CD4-positive, alpha-beta T cell treated with Interleukin-17A for 1 hour (primary cell): ENCODE results near the gene GDF15.

Experiments
- DNase-seq: peaks from one replicate; pipeline ENCODE4 v3.0.0-alpha.2; 2020

GDF15 gene

GRCh38 chr19:18419699-18420460, 33.9 kb downstream of the GDF15 start:
- peak; percentile 63 for DNase-seq

DNA sequence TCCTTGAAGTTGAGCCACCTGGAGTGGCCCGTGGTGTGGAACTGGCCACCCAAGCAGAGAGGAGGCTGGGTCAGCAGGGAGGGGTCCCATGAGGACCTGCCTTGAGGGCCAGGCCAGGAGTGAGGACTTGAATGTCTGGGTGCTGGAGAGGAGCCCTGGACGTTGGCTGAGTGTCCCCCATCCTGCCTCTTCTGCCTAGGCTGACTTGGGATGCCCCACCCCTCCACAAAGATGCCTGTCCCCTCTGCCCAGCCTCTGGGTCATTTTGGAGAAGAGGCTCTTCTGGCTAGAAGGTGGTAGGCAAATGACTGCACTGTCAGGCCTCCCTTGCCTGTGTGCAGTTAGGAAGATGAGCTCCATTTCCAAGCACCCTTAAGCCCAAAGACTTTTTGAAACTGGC, 35.0 kb downstream of the GDF15 start:
- no peak for DNase-seq

GRCh38 chr19:18421371-18421959, 35.5 kb downstream of the GDF15 start:
- DNase-seq: no peak

GRCh38 chr19:18422530-18423191, 36.7 kb downstream of the GDF15 start:
- DNase-seq: peak; percentile 64

DNA sequence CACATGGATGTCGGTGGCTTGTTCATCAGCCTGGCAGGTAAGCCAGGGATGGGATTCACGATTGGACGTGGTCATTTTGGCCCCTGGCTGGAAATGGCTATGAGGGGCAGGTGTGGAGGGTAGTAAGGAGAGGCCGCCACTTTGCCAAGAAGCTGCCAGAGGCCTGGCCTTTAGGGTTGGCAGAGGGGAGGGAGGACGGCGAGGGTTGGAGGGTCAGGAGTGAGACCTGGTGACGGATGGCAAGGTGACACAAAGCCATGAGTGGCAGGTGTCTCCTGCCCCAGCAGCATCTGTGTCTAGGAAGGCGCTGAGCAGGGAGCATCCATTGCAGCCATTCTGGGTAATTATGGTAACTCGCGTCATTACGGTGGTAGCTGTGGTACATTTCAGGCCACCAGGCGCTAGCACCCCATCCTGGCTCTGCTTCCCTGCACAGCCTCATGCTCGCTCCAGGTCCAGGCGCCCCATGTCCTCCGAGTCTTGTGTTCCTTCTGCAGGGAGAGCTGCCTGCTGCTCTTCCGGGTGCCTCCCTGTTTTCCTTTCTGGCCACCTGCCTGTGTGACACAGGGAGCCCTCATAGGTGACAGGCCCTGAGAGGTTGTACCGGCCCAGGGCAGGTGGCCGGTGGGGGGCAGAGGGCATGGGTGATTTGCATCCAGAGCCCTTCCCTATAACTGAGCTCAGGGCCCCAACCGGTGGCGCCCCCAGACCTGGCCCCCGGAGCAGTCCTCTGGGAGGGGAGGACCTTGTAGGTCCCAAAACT, 37.5 kb downstream of the GDF15 start:
- no peak for DNase-seq

DNA sequence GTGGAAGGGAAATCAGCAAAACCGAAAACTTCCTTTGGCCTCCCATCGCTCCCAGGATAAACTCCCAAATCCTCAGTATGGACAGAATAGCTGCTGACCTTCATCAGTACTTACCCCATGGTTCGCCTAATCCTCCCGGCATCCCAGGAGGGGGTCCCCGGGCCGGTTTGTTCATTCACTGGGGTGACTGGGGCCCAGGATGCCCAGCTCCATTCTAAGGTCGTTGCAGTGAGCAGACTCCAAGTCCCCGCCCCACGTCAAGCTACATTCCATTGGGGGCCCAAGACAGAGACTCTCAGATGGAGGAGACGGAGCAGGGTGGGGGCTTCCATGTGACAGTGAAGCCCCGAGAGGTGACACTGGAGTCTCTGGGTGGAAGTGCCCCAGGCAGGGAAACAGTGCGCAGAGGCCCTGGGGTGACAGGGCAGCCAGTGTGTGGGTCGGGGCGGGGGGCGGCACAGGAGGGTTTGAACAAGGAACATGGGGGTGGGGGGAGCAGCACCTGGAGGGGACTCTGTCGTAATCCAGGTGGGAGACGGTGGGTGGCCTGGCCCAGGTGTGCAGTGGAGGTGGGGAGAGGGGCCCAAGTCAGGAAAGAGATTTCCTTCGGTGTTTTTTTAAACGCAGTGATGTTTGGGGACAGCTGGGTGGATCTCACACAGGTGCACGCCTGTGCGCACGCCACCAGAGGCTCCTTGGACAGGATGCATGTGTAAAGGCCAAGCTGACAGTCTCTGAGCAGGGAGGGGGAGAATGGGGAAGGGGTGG, 38.3 kb downstream of the GDF15 start:
- no peak for DNase-seq

DNA sequence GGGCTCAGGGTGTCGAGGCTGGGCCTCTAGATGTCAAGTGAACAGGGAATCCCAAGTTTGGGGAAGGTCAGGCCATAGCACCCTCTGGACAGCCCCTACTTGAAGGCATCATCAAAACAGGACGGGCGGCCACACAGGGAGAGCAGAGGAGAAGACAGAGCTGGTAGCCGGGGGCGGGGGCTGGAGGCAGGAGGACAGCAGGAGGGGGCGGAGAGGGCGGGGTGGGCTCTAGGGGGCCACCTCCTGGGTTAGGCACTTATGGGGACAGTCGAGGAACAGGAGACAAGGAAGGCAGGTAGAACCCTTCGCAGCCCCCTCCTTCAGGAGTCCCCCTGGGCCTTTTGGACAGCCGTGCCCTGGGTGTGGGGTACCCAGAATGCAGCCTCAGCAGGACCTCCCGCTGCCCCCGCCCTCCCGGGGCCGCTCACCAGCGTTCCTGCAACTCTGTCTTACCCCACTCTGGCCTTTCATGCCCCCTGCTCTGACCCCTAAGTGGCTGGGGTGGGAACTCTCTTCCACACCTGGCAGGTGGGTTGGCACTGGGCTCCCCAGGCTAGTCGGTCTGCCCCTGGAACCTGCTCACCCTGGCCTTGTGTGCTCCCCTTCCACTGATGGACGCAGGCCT, 39.0 kb downstream of the GDF15 start:
- DNase-seq: no peak

GRCh38 chr19:18425515-18426415, 39.8 kb downstream of the GDF15 start:
- DNase-seq: no peak

GRCh38 chr19:18426416-18426767, 40.4 kb downstream of the GDF15 start:
- no peak for DNase-seq

- DNase-seq: no peak
Measured at GRCh38 chr19:18427080-18427742, 41.3 kb downstream of the GDF15 start.

- DNase-seq: no peak
Measured at GRCh38 chr19:18427743-18428113, 41.8 kb downstream of the GDF15 start.

DNA sequence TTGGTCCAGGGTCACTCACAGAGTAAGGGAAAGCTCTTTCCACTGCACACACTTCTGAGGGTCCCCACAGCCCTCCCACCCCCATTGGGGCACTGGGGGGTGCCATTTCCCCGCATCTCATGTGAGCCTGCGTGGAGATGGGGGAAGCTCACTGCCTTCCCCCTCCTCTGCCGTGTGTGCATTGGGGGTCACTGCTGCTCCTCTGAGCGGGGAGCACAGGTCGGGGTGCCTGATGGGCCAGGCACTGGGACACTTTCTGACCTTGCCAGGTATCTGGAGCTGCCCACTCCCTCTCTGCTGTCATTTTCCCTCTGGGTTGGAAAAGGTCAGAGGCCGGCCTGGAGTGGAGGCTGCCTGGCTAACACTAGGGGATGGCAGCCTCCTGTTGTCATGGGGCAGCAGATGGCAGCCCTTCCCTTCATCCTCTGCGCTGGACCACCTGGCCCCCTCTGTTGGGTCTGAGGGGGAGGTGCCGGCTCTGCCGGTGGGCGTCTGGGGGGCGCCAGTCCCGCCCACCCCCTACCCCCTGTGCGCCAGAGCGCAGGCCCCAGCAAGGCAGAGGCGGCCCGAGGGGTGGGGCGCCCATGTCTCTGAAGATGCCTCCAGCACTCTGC, 42.3 kb downstream of the GDF15 start:
- no peak for DNase-seq

- DNase-seq: peak; percentile 92
Measured at GRCh38 chr19:18428787-18429674, 43.1 kb downstream of the GDF15 start.

GRCh38 chr19:18429717-18430416, 43.9 kb downstream of the GDF15 start:
- peak; percentile 52 for DNase-seq

GRCh38 chr19:18430417-18431144, 44.6 kb downstream of the GDF15 start:
- DNase-seq: no peak

DNA sequence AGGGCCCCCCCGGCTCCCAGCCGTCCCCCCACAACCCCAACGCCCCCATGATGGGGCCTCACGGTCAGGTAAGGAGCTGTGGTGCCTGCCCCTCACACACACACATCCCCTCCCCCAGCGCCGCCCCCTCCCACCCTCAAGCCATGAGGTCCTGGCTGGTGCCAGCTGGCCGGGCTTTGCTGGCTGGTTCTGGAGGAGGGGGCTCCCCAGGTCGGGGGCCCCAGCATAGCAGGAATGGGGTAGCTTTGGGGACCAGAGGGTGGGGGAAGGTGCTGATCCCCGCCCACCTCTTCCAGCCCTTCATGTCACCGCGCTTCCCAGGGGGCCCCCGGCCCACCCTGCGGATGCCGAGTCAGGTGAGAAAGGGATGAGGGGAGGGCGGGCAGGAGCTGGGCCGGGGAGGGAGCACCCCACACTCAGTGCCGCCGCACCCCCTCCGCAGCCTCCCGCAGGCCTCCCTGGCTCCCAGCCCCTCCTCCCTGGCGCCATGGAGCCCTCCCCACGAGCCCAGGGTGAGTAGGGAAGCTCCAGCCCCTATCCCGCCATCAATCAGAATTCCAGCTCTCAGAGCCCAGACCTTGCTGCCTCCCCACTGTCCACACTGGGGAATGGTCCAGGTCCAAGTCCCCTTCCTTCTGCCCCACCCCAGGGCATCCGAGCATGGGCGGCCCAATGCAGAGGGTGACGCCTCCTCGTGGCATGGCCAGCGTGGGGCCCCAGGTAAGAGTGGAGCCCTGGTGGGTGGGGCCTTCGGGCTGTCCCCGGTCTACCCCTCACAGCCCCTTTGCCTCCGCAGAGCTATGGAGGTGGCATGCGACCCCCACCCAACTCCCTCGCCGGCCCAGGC, 45.6 kb downstream of the GDF15 start:
- no peak for DNase-seq
